H1 (cell line): ENCODE data around the gene OLR1. TPM values are rescaled to one million over a fixed set of nuclear protein-coding genes. Genes with fewer than 3 reads are reported as not detected.

Experiments used
- CTCF ChIA-PET: fragments of 300-600 bp; sonication (Branson Sonifier 250); formaldehyde crosslinking; loops from one replicate; lab custom pipeline; 2021; ENCODE audit not compliant: partially characterized antibody; lab: Charles Lee
- POLR2A ChIA-PET: fragments of 300-600 bp; sonication (Branson Sonifier 250); formaldehyde crosslinking; loops from one replicate; lab custom pipeline; 2021; ENCODE audit warnings: inconsistent platforms; ENCODE audit not compliant: partially characterized antibody; lab: Charles Lee
- DNase-seq, 2 experiments: peaks; one replicate each; pipeline versions ENCODE4 v3.0.0 to v3.0.0-alpha.2; 2010 to 2022; ENCODE audit warnings: low spot score in 2 of 2, low read depth in 1 of 2, mixed read lengths in 1 of 2
- FAIRE-seq: peaks from 2 replicates; lab custom pipeline; 2011; peaks lifted over from hg19 to GRCh38; lab: Jason Lieb, UNC
- H2AFZ ChIP-seq: 2 replicates; pipeline ENCODE4 v1.8.1; 2012; ENCODE audit warnings: low read length, inconsistent platforms
- H2AK5ac ChIP-seq: 2 replicates; pipeline ENCODE4 v1.6.1; 2013; ENCODE audit warnings: low read depth, low read length
- H2BK120ac ChIP-seq: replicated peaks from 2 replicates; pipeline ENCODE3; 2013; ENCODE audit warnings: low read depth, low read length, inconsistent platforms
- H2BK12ac ChIP-seq: 2 replicates; pipeline ENCODE4 v1.6.1; 2013; ENCODE audit warnings: low read depth, low read length
- H2BK15ac ChIP-seq: 2 replicates; pipeline ENCODE4 v1.6.1; 2013; ENCODE audit warnings: low read length
- H2BK20ac ChIP-seq: 2 replicates; pipeline ENCODE4 v1.6.1; 2013; ENCODE audit warnings: low read length
- H2BK5ac ChIP-seq: 2 replicates; pipeline ENCODE4 v1.6.1; 2013; ENCODE audit warnings: low read depth, low read length
- H3K14ac ChIP-seq: 2 replicates; pipeline ENCODE4 v1.6.1; 2013; ENCODE audit warnings: inconsistent platforms; ENCODE audit not compliant: insufficient read length
- H3K18ac ChIP-seq: 2 replicates; pipeline ENCODE4 v1.6.1; 2013; ENCODE audit warnings: low read length; ENCODE audit errors: extremely low read depth
- H3K23ac ChIP-seq: 2 replicates; pipeline ENCODE4 v1.6.1; 2013; ENCODE audit warnings: inconsistent platforms; ENCODE audit not compliant: insufficient read length
- H3K23me2 ChIP-seq: 2 replicates; pipeline ENCODE4 v1.6.1; 2013; ENCODE audit warnings: low read depth, low read length
- H3K27ac ChIP-seq: 2 replicates; pipeline ENCODE4 v1.6.1; 2011; ENCODE audit warnings: low read depth, low read length, inconsistent platforms
- H3K27me3 ChIP-seq, 4 experiments: replicated peaks in 1 of 4; 1 replicate in 1 of 4; 2 replicates in 3 of 4; pipeline versions ENCODE4 v1.6.1 to v1.8.1; 2011 to 2013; ENCODE audit warnings: low read length in 3 of 4, mild to moderate bottlenecking in 3 of 4, inconsistent platforms in 2 of 4, mixed read lengths in 2 of 4, moderate library complexity in 1 of 4; ENCODE audit not compliant: control insufficient read depth in 3 of 4, insufficient read depth in 3 of 4; ENCODE audit errors: extremely low read depth in 1 of 4
- H3K36me3 ChIP-seq, 4 experiments: 2 replicates each; pipeline versions ENCODE4 v1.6.1 to v1.8.1; 2011 to 2013; ENCODE audit warnings: mild to moderate bottlenecking in 4 of 4, low read length in 3 of 4, moderate library complexity in 2 of 4, control low read depth in 1 of 4, inconsistent platforms in 1 of 4; ENCODE audit not compliant: insufficient read depth in 4 of 4, control insufficient read depth in 2 of 4
- H3K4ac ChIP-seq: replicated peaks from 2 replicates; pipeline ENCODE3; 2013; ENCODE audit warnings: low read length, low read depth, mixed read lengths, inconsistent platforms; ENCODE audit not compliant: insufficient read length
- H3K4me1 ChIP-seq, 4 experiments: replicated peaks in 1 of 4; 1 replicate in 1 of 4; 2 replicates in 3 of 4; pipeline versions ENCODE4 v1.6.1 to v1.8.1; 2011 to 2013; ENCODE audit warnings: low read length in 3 of 4, inconsistent platforms in 2 of 4, mixed read lengths in 1 of 4; ENCODE audit not compliant: insufficient read depth in 4 of 4, control insufficient read depth in 3 of 4
- H3K4me2 ChIP-seq, 2 experiments: 2 replicates each; pipeline versions ENCODE4 v1.6.1 to v1.8.1; 2011 to 2013; ENCODE audit warnings: low read depth in 2 of 2, low read length in 2 of 2, control low read depth in 1 of 2, inconsistent platforms in 1 of 2, mild to moderate bottlenecking in 1 of 2; ENCODE audit not compliant: insufficient read depth in 1 of 2
- H3K4me3 ChIP-seq, 4 experiments: fragments of 200-600, 300-600 bp in 1 of 4; sonication (generic), shearing (Covaris generic), sonication (Bioruptor Twin) in 1 of 4; 2 replicates each; pipeline versions ENCODE4 v1.5.1 to v1.8.1; 2011 to 2016; ENCODE audit warnings: low read length in 4 of 4, low read depth in 3 of 4, control low read depth in 2 of 4, inconsistent platforms in 2 of 4, mild to moderate bottlenecking in 2 of 4, mixed read lengths in 1 of 4, moderate library complexity in 1 of 4; ENCODE audit not compliant: insufficient read depth in 2 of 4; ENCODE audit errors: extremely low read depth in 1 of 4
- H3K56ac ChIP-seq: replicated peaks from 2 replicates; pipeline ENCODE3; 2013; ENCODE audit warnings: low read depth, mild to moderate bottlenecking, mixed read lengths, low read length, inconsistent platforms; ENCODE audit not compliant: insufficient read length
- H3K79me1 ChIP-seq: 2 replicates; pipeline ENCODE4 v1.6.1; 2013; ENCODE audit warnings: low read depth, low read length, control low read depth
- H3K79me2 ChIP-seq, 2 experiments: 2 replicates each; pipeline versions ENCODE4 v1.6.1 to v1.8.1; 2012 to 2013; ENCODE audit warnings: low read length in 2 of 2, mild to moderate bottlenecking in 2 of 2, inconsistent platforms in 1 of 2; ENCODE audit not compliant: insufficient read depth in 2 of 2, control insufficient read depth in 1 of 2
- H3K9ac ChIP-seq, 4 experiments: replicated peaks in 1 of 4; 1 replicate in 1 of 4; 2 replicates in 3 of 4; pipeline versions ENCODE4 v1.6.1 to v1.8.1; 2011 to 2013; ENCODE audit warnings: low read depth in 3 of 4, low read length in 3 of 4, control low read depth in 2 of 4, mild to moderate bottlenecking in 2 of 4, moderate library complexity in 2 of 4, inconsistent platforms in 1 of 4; ENCODE audit errors: extremely low read depth in 1 of 4
- H3K9me3 ChIP-seq, 2 experiments: 2 replicates each; pipeline versions ENCODE4 v1.6.1 to v1.8.1; 2012 to 2013; ENCODE audit warnings: mild to moderate bottlenecking in 2 of 2, moderate library complexity in 2 of 2, control low read depth in 1 of 2, inconsistent platforms in 1 of 2, low read depth in 1 of 2, low read length in 1 of 2, mixed read lengths in 1 of 2; ENCODE audit not compliant: insufficient read depth in 2 of 2
- H4K20me1 ChIP-seq, 2 experiments: replicated peaks in 1 of 2; 2 replicates each; pipeline versions ENCODE3 to v1.8.1; 2011 to 2013; ENCODE audit warnings: inconsistent platforms in 2 of 2, low read length in 2 of 2, mild to moderate bottlenecking in 1 of 2; ENCODE audit not compliant: insufficient read depth in 2 of 2, control insufficient read depth in 1 of 2
- H4K5ac ChIP-seq: 2 replicates; pipeline ENCODE4 v1.6.1; 2013; ENCODE audit warnings: low read length, low read depth, mixed read lengths, inconsistent platforms; ENCODE audit not compliant: insufficient read length
- H4K8ac ChIP-seq: 2 replicates; pipeline ENCODE4 v1.8.0; 2013; ENCODE audit warnings: mild to moderate bottlenecking, moderate library complexity, low read length, inconsistent platforms; ENCODE audit not compliant: insufficient read depth; ENCODE audit errors: extremely low read depth
- H4K91ac ChIP-seq: replicated peaks from 2 replicates; pipeline ENCODE3; 2013; ENCODE audit warnings: low read length, mixed read lengths, inconsistent platforms; ENCODE audit not compliant: insufficient read length
- CBX8 ChIP-seq: fragments of 300-800, 300-1000 bp; sonication (generic); IDR thresholded peaks from 2 replicates; pipeline ENCODE4 v1.7.1; 2016; ENCODE audit warnings: low read depth, low read length, borderline replicate concordance
- CHD1 ChIP-seq: IDR thresholded peaks from 2 replicates; pipeline ENCODE4 v1.6.1; 2012; ENCODE audit warnings: low read depth, low read length, improper control_type of control experiment
- CREB1 ChIP-seq: IDR thresholded peaks from 2 replicates; pipeline ENCODE4 v1.6.1; 2012; ENCODE audit warnings: inconsistent platforms
- E2F6 ChIP-seq: IDR thresholded peaks from 2 replicates; pipeline ENCODE4 v1.6.1; 2012; ENCODE audit warnings: inconsistent platforms
- GABPA ChIP-seq: IDR thresholded peaks from 2 replicates; pipeline ENCODE4 v1.6.1; 2011; ENCODE audit warnings: mild to moderate bottlenecking, low read length, moderate library complexity, borderline replicate concordance; ENCODE audit not compliant: insufficient read depth
- HDAC6 ChIP-seq: IDR thresholded peaks from one replicate; pipeline ENCODE4 v1.7.1; 2012; ENCODE audit warnings: low read depth, mild to moderate bottlenecking, inconsistent platforms, low read length, moderate library complexity
- JUND ChIP-seq: IDR thresholded peaks from 2 replicates; pipeline ENCODE4 v1.6.1; 2011; ENCODE audit warnings: mild to moderate bottlenecking, improper control_type of control experiment, low read length
- KDM5A ChIP-seq: fragments of 200-600 bp; IDR thresholded peaks from 2 replicates; pipeline ENCODE4 v1.7.1; 2012; ENCODE audit warnings: mild to moderate bottlenecking, low read length, inconsistent platforms, mixed read lengths
- PHF8 ChIP-seq: fragments of 200-600 bp; sonication (generic); conservative IDR thresholded peaks from 2 replicates; pipeline ENCODE4 v1.7.1; 2012; ENCODE audit warnings: low read depth, mild to moderate bottlenecking, inconsistent platforms, low read length, moderate library complexity
- TEAD4 ChIP-seq: IDR thresholded peaks from 2 replicates; pipeline ENCODE4 v1.6.1; 2012; ENCODE audit warnings: low read depth, low read length, inconsistent platforms, mixed read lengths
- WGBS, 2 experiments: shearing (Covaris generic) in 1 of 2; methylation state at CpG; one replicate each; pipeline versions ENCODE4 v1.1.6 to v1.1.7; 2013 to 2015; ENCODE audit warnings: low lambda C conversion rate in 2 of 2, mixed read lengths in 2 of 2, inconsistent platforms in 1 of 2, low coverage in 1 of 2, missing lambda C conversion rate in 1 of 2; ENCODE audit not compliant: insufficient replicate concordance in 2 of 2, insufficient coverage in 1 of 2, insufficient read length in 1 of 2; ENCODE audit errors: extremely low coverage in 1 of 2, missing lambda C conversion rate in 1 of 2; 5-methylcytosine and 5-hydroxymethylcytosine counted together
- polyA plus RNA-seq, 7 experiments: library from polyadenylated mRNA; depleted of rRNA in 3 of 7; stranded (reverse) in 5 of 7; unstranded in 2 of 7; fragments of >200 nt in 5 of 7; fragments of 200-250 nt in 2 of 7; gene quantifications; 1 replicate in 5 of 7; 2 replicates in 1 of 7; 4 replicates in 1 of 7; pipeline versions ENCODE4 v1.2.1 to v1.2.3, GENCODE V29; 2011 to 2013; ENCODE audit warnings: missing spikeins in 2 of 7, mixed read lengths in 2 of 7
- total RNA-seq: library from RNA; stranded (reverse); fragmentation: NEBNext Ultra II Directional; extraction: Animal tissue kit (Norgen Biotek cat#: 25700); gene quantifications from 2 replicates; pipeline ENCODE4 v1.2.1, GENCODE V29; 2021
- TF ChIP-seq, protein P1 (sequence below), 3 experiments: IDR thresholded peaks; 1 replicate in 2 of 3; 2 replicates in 1 of 3; pipeline versions ENCODE4 v1.5.1 to v1.6.1; 2011; ENCODE audit warnings: low read length in 3 of 3, mild to moderate bottlenecking in 3 of 3, inconsistent platforms in 2 of 3, low read depth in 1 of 3, moderate library complexity in 1 of 3; ENCODE audit not compliant: insufficient read depth in 1 of 3; ENCODE audit errors: control extremely low read depth in 1 of 3

OLR1 gene
- total and polyA plus RNA-seq, 2 of the 8 experiments (the other 6 are each of a cell fraction or from before 2014, with no cell fraction given), result not detected

DNA sequence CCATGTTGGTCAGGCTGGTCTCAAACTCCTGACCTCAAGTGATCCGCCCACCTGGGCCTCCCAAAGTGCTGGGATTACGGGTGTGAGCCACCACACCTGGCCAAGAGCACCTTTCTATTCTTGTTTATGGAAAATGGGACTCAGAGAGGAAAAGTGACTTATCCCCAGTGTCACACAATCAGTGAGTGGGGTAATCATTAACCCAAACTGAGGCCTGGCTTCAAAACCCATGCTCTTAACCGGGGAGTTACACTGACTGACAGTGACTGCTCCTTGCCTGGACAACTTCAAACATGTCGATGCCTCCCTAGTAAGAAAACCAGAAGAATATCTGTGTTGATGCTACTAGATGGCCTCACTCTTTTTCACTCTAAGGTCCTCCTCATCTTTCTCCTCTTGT, 49.2 kb downstream of the OLR1 start:
- no peak overlapping the region for H3K23ac ChIP-seq
- H3K9ac ChIP-seq, result no peak overlapping the region
- H4K20me1 ChIP-seq, result no peaks in the 10 kb centered on the region
- no peak overlapping the region for H2BK120ac ChIP-seq
- DNase-seq (no peak), FAIRE-seq (no peak)
- no peaks in the 10 kb centered on the region for H3K27me3 ChIP-seq
- H3K18ac ChIP-seq, result no peak overlapping the region
- no peak overlapping the region for H3K4ac ChIP-seq
- H3K4me3 ChIP-seq, result no peak overlapping the region
- no peak overlapping the region for H2AFZ ChIP-seq
- ChIA-PET POLR2A (no interaction called here), CTCF (no interaction called here)
- H4K91ac ChIP-seq, result no peak overlapping the region
- H3K27ac ChIP-seq, result no peak overlapping the region
- no peaks in the 10 kb centered on the region for H3K79me1 ChIP-seq
- H4K5ac ChIP-seq, result no peak overlapping the region
- H3K14ac ChIP-seq, result no peak overlapping the region
- no peak overlapping the region for H2AK5ac ChIP-seq
- no peaks in the 10 kb centered on the region for H3K23me2 ChIP-seq
- no peaks in the 10 kb centered on the region for H3K9me3 ChIP-seq
- H3K79me2 ChIP-seq, result no peaks in the 10 kb centered on the region
- TF ChIP-seq TEAD4 (no peak), JUND (no peak), HDAC6 (no peak), CHD1 (no peak), CREB1 (no peak), KDM5A (no peak), GABPA (no peak), PHF8 (no peak), E2F6 (no peak), CBX8 (no peak)
- TF ChIP-seq, protein P1, sequence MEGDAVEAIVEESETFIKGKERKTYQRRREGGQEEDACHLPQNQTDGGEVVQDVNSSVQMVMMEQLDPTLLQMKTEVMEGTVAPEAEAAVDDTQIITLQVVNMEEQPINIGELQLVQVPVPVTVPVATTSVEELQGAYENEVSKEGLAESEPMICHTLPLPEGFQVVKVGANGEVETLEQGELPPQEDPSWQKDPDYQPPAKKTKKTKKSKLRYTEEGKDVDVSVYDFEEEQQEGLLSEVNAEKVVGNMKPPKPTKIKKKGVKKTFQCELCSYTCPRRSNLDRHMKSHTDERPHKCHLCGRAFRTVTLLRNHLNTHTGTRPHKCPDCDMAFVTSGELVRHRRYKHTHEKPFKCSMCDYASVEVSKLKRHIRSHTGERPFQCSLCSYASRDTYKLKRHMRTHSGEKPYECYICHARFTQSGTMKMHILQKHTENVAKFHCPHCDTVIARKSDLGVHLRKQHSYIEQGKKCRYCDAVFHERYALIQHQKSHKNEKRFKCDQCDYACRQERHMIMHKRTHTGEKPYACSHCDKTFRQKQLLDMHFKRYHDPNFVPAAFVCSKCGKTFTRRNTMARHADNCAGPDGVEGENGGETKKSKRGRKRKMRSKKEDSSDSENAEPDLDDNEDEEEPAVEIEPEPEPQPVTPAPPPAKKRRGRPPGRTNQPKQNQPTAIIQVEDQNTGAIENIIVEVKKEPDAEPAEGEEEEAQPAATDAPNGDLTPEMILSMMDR (IDR thresholded peaks at IDR 0.05; ENCODE audit: control extremely low read depth in 1 of 3, insufficient read depth in 1 of 3, low read depth in 1 of 3, low read length in 3 of 3), result no peak
- WGBS, 2 experiments, result 96% methylated on average over 4 of the region's 4 CpGs; no CpG with 5 or more reads in 1 of the 2 experiments
- no peak overlapping the region for H2BK5ac ChIP-seq
- H2BK12ac ChIP-seq, result no peak overlapping the region
- H2BK20ac ChIP-seq, result no peak overlapping the region
- H3K4me1 ChIP-seq, result no peaks in the 10 kb centered on the region
- no peaks in the 10 kb centered on the region for H3K36me3 ChIP-seq
- H3K4me2 ChIP-seq, result no peak overlapping the region
- no peak overlapping the region for H2BK15ac ChIP-seq
- no peak overlapping the region for H4K8ac ChIP-seq
- H3K56ac ChIP-seq, result no peak overlapping the region
